ENCODE data around the gene XRCC5.

GRCh38 chr2:216220976-216221375, 111.8 kb downstream of the XRCC5 start:
- TF ChIP-seq CTCF (IDR thresholded peaks at IDR 0.05), result no peak
- no peak for TF ChIP-seq EZH2 (IDR thresholded peaks at IDR 0.05; ENCODE audit: borderline replicate concordance, insufficient read depth, low read depth, low read length, poor library complexity, severe bottlenecking)
